HG02938 (cell line): ENCODE data around the gene MSX1.

Experiments used
- ATAC-seq: cut with Tn5 transposase; IDR thresholded peaks from one replicate; pipeline ENCODE4 v1.9.1; 2021; ENCODE audit warnings: mild to moderate bottlenecking, moderate library complexity; ENCODE audit not compliant: unreplicated experiment

MSX1 gene

DNA sequence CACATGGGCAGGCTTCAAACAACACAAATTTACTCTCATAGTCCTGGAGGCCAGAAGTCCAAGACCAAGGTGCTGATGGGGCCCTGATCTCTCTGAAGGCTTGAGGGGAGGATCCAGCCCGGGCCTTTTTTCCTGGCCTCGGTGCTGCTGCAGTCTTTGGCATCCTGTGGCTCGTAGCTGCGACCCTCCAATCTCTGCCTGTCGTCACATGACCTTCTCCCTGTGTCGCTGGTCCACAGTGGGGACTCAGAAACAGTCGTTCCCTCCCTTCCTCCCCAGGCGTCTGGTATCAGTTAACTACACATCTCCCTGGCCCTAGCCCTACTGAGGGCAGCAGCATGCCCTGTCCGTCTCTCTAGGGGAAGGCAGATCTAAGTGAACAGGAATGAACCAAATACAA lies 19.1 kb upstream of the MSX1 start:
- ATAC-seq = no peak

DNA sequence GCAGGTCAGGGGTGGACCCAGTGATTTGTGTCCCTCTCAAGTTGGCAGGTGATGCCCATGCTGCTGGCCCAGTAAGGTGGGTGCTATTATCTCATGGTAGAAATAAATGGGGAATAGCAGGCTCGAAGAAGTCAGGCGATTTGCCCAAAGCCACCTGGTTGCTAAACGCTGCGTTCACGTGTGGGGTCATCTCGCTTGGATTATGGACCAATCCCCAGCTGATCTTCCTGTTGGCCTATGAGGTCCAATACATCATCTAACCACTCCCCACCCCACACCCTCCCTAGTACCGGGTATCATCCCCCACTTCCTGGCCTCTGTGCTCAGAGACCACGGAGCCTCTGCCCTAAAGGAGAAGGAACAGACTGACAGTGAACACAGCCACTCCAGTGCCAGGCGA lies 18.3 kb upstream of the MSX1 start:
- no peak for ATAC-seq

DNA sequence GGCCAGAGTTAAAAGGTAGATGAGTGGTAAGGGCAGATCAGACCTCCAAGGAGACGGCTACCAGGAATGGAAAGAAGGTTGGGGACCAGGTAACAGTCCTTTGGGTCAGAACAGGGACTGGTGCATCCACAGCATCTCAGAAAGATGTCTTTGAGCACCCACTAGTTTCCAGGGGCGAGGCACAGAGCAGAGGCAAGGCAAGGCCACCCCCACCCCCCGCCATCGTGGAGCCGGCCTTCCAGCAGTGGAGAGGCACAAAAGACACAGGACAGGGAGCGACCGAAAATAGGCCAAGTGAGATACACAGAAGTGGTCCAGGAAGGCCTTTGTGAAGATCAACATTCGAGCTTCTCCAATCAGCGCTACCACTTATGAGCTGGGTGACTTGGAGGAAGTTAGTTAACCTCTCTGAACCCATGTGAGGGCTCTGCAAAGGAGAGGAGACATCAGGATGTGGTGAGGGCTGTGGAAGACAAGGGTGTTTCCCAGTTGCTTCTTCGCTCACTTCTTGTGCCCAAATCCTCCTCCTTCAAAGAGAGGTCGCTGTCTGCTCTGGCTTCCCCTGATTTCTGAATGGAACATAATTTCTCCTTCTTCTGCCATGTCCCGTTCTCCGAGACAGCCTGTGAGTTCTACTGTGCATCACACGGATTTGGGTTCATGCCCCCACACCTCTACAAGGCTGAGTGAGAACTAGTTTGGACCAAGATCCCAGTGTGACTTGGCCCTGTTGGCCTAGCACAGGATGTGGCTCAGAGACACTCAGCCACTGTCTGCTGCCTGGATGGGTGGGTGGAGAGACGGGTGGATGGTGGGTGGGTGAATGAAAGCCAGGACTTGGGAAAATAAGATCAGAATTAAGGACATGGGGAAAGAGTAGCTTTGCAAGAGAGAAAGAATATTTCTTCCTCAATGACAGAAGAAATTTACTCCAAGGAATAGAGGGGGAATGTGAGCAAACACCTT lies 16.7 kb upstream of the MSX1 start:
- no peak for ATAC-seq

DNA sequence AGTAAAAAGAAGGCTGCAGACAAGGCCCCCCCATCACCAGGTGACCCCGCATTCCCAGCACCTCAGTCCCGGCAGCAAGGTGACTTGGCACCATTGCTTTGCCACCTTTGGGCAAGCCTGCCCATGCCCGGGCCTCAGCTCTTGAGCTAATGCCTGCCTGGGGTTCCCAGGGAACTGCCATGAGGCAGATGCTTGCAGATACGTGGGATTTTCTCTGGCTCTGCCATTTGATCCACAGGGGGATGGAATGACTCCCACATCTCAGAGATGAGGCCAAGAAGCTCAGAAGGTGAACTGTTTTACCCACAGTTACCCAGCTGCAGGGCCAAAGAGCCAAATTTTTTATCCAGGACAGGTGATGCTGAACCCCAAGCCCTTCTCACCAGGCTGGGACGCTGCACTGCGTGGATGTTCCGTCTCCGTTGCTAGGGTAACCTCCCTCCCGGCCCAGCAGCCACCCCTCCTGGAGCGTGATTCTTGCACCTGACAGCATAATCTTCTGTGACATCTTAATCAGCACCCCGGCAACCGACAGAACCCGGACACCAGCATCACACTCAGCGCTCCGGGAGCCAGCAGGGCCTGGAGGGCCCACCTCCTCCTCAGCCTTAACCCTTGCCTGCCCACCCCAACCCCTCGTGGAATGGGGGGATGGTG lies 15.7 kb upstream of the MSX1 start:
- ATAC-seq = no peak

DNA sequence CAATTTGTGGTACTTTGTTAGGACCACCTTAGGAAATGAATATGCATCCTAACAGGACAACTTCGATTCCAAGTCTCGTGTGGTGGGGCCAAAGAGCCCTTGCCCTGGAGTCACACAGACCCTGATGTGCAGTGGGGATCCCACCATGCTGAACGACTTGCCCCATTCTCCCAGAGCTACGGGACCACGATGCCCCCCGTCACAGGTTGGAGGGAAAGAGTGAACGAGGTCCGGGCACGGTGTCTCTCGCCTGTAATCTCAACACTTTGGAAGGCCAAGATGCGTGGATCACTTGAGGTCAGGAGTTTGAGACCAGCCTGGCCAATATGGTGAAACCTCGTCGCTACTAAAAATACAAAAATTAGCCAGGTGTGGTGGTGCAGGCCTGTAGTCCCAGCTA lies 14.4 kb upstream of the MSX1 start:
- ATAC-seq = no peak

DNA sequence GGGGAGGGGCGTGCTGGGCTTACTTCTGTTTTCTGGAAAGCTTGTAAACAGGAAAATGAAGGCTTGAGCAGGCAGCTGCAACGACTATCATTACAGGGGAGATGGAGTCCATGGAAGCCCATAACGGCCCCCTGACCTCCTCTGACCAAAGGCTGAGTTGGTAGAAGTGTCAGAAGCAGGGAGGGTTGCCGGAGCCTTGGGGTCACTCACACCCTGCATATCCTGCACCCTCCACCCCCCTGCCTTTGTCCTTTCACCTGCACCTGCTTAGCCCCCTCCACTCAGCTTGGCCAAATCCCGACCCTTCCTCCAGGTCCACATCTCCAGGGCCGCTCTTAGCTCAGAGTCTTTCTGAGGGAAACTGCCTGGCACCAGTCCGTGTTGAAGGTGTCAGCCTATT lies 12.5 kb upstream of the MSX1 start:
- ATAC-seq = no peak

DNA sequence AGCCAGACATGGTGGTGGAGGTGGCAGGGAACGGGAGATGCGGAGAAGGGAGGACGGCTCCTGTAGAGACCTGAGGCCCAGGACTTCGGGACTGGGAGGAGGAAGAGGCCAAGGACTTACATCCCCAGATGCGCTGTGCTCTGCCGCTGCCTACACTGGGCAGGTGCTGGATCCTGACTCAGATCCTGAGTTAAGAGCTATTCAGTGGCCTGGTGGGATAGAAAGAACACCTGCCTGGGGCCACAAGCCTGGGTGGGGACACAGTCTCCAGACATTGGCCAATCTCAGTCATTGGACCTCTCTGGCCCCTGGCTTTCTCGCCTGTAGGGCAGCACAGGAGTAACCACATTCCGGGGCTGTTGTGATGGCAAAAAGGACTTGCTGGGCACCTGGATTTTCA lies 10.9 kb upstream of the MSX1 start:
- ATAC-seq = no peak

DNA sequence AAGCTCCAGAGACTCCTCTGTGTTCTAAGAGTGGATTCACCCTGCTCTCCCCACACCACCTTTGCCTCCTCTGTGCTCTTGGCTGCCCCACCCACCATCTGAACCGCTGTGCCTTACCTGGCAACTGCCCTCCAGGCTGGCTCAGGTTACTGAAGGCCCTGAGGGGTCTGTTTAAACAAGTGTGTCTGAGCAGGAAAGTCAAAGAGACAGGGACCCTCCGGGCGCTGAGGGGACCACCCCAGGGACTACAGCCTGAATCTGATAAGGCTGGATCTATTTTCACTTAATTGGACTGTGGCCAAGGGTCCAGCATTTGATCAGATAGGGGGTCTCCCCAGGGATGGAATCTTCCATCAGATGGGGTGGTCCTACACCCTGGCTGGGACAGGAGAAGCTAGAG lies 10.4 kb upstream of the MSX1 start:
- no peak for ATAC-seq

DNA sequence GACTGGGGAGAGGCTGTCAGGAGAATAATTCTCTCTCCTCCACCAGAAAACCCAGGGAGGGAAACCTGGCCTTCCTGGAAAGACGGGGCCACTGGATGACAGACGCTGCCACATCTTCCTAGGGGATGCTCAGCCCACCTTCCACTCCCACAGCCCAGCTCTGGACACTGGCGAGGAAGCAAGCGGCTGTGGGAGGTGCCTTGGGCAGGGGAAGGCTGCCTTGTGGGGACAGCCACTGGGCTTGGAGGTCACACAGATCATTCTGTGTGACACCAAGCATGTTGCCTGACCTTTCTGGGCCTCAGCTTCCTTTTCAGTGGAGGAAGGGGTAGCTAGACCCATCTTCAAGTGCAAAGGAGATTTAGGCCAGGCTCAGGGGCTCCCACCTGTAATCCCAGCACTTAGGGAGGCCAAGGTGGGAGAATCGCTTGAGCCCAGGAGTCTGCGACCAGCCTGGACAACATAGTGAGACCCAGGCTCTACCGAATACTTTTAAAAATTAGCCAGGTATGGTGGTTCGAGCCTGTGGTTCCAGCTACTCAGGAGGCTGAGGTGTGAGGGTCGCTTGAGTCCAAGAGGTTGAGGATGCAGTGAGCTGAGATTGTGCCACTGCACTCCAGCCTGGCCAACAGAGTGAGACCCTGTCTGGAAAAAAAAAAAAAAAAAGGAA lies 9.8 kb upstream of the MSX1 start:
- no peak for ATAC-seq

DNA sequence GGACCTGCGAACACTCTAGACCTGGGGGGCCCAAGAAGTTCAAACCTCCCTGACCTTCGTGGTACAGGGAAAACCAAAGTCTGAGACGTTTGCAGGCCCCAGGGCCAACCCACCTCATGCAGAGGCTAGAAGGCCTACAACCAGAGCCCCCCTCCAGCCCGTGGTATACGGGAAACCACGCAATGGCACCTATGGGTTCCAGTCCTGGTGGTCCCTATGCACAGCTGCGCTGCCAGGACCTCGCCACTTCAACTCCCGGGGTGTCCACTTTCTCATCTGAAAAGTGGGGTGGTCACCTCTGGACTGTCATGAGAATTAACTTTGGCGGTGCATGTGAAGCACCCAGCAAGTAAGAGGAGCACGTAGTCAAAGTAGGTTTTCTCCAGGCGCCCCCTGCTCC lies 8.4 kb upstream of the MSX1 start:
- ATAC-seq = no peak

DNA sequence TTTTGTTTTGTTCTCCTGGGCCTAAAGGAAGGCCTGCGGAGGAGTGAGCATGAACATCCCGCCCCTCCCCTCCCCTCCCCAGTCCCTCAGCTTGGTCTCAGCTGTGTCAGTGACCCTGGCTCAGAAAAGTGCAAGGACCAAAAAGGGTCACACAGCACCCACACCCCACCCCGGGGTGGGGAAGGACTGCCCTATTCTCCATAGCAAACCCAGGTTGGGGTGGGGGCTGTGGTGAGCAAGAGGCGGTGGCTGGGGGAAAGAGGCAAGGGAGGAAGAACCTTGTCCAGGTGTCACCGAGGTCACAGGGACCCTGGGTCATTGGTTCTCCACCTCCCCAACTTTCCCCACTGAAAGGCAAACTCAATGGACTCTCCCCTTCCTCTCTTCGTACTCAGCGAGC lies 7.6 kb upstream of the MSX1 start:
- no peak for ATAC-seq

DNA sequence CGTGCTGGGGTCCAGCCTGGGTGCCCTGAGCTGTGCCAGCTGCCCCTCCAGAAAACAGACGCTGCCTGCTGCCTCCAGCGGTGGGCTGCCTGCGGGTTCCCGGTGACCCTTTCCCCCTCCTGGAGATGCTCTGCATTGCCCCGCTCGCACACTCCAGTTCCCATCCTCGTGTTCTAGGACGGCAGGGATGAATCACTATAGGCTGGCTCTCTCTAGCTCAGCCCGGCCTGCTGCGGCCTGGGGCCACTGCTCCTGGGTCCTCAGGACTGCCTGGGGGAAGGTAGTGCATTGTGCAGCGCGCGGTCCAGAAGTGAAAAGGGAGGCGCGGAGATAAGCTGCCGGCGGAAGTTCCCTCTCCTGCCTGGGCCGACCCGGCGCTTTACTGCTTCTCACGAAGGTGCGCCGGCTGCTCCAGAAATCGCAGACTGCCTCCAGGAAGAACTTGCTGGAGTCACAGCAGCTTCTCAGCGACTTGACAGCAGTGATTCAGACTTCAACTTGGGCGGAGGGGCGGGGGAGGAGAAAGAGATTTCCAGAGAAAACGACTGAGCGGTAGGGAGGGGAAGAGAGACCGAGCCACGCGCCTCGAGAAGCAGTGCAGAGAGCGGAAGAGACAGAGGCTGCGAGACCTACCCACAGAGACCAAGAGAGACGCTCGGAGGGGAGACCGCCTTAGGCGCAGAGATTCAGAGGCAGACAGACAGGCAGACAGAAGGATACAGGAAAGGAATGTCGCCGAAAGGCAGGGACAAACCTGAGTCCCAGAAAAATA lies 6.7 kb upstream of the MSX1 start:
- no peak for ATAC-seq

DNA sequence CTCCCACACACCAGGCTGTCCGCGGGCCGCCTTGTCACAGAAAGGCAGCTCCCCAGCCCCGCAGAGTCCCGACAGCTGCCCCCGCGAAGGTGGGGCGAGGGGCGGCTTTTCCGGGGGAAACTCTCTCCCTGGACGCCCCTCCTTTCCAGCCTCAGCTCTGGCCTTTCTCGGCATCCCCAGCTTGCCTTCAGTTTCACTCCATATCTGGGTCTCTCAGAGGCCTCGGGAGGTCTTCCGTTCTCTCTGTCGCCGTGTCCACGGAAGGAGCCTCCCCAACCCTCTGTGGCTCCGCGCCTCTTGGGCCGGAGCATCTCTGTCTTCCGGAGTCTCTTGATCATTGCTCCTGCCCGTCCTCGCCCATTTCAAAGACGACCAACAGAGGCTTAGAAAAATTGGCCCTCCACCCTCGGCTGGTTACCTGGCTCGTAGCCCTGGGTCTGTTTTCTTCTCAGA lies 6.1 kb upstream of the MSX1 start:
- ATAC-seq = no peak

DNA sequence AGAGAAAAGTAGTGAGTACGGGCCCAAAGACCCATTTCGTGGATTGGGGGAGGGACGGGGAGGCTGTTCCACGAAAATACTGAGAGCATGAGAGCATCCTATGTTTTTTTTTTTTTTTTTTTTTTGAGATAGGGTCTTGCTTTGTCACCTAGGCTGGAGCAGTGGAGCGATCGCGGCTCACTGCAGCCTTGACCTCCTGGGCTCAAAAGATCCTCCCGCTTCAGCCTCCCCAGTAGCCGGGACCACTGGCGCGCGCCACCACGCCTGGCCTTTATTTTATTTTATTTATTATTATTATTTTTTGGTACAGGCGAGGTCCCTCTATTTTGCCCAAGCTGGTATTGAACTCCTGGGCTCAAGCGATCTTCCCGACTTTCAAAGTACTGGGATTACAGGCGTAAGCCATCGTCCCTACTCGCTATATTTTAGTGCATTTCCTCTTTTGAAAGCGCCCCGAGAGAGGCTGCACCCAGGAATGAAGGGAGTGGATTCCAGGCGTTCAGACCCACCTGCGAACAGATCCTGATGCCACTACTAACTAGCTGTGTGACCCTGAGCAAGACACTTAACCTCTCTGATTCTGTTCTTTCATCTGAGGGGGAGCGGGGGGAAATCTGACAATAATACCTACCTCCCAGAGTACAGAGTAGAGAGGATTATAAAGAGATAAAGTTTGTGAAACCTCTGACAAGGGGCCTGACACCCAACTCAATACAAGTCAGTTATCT lies 5.4 kb upstream of the MSX1 start:
- no peak for ATAC-seq

DNA sequence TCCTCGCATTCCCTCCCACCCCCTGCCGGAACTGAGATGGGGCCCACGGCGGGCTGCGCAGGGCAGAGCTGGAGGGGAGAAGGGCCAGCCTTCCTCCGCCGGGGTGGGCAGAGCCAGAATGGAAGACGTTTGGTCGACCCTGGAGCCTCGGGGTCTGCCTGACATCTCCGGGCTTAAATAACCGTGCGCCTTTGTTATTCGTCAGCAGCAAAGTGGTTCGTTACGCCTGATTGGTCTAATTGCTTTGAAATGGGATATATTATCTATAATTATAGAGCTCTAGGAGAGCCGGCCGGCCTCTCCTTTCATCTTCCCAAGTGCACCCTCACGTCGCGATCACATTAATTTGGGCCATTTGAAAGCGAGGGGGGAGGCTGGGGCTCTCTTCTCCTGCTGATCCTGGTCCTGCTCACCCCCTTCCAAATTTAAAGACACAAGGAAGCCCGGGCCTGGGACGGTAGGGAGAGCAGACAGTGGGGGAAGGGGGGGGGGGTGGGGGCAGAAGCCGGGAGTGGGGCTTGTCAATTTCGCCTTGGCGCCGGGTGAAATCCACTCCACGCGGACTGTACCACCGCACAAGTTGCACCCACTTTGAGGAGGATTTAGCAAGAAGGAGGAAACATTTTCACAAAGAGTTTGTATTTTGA lies 4.7 kb upstream of the MSX1 start:
- ATAC-seq = no peak

DNA sequence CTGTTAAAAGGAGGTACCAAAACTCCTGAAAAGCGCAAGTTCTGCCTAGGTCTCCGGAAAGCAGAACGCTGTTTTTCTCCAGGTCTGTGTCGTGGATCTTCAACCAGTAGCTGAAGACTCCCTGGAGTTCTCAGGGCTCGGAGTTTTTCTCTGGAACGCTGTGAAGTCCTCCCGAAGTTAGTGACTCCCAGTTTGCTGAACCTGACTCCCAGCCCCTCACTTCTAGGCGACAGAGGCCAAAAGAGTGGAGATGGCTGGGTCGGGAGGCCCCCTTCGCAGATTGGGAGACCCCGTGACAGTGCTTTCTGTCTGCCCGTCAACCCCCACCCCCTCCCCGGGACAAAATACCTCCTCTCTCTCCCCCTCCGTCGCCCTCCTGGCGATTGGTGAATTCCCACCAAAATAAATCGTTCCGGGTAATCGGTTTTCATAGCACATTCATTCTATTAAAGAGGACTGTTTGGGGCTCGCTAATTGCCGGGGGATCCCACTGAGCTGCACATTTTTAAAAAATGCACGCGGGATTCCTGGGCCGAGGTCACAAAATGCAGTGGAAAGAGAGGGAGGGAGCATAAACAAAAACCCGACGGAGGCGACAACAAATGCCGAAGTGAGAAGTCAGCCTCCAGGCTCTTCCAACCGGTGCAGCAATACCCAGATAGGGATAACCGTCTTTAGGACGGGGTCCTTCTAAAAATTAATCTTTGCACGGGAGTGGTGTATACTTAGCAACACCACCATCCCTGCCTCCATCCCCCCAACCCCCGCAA lies 4.0 kb upstream of the MSX1 start:
- ATAC-seq = no peak

DNA sequence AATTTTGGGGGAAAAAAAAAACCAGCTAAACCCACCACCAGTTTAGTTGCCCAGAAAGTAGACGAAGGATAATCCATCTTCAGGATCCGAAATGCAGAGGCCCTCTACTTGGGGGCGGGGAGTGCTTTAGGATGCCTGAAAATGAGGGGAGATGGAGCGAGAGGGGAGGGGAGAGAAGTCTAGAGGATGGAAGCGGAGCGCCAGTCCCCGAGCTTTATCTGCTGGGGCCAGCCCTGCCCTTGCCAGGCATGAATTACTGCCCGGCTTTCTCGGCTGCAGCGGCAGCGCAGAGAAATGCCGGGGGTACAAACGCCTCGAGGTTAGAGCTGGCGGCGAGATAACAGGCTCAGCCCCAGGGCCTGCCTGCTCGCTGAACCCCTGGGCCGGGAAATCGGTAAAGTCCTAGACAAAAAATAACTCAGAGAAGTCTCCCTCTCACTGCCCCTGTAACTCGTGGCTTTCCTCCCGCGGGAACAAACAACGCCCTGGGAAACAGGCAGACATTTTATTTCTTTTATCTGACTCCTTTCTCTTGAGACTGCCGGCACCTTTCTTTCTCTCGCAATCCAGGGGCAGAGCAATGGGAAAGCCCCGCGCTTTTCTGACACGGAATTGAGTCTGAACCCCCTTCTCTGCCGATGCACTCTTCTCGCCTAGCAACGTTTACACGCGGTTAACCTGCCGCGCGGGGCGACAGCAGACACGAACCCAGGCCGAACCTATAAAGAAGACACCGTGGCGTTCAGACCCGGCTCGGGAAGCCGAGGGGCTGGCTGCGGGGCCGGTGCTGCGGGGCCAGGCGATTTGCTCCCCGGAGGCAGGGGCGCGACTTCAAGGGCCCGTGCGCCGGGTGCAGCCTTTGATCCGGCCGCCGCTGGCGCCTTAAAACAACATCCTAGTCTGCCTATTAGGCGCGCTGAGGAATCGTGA lies 3.1 kb upstream of the MSX1 start:
- ATAC-seq = no peak
